Endothelial cell (in vitro differentiated cells): ENCODE results near the gene SNRNP200. TPM values are rescaled to one million over a fixed set of nuclear protein-coding genes. Genes with fewer than 3 reads are reported as not detected.

Source experiments
- DNase-seq: peaks from one replicate; pipeline ENCODE4 v3.0.0; 2021; ENCODE audit warnings: low spot score
- H3K27ac Mint-ChIP-seq: one replicate; pipeline ENCODE4 v1.8.0; 2021; ENCODE audit warnings: mixed read lengths, inconsistent platforms; ENCODE audit not compliant: unreplicated experiment
- H3K27me3 Mint-ChIP-seq: one replicate; pipeline ENCODE4 v1.8.0; 2021; ENCODE audit warnings: mild to moderate bottlenecking, moderate library complexity, mixed read lengths, inconsistent platforms; ENCODE audit not compliant: unreplicated experiment
- H3K36me3 Mint-ChIP-seq: one replicate; pipeline ENCODE4 v1.8.0; 2021; ENCODE audit warnings: mild to moderate bottlenecking, low read depth, mixed read lengths, inconsistent platforms; ENCODE audit not compliant: unreplicated experiment
- H3K4me1 Mint-ChIP-seq: one replicate; pipeline ENCODE4 v1.8.0; 2021; ENCODE audit warnings: mild to moderate bottlenecking, mixed read lengths, inconsistent platforms; ENCODE audit not compliant: unreplicated experiment
- H3K4me3 Mint-ChIP-seq: one replicate; pipeline ENCODE4 v1.8.0; 2021; ENCODE audit warnings: mild to moderate bottlenecking, mixed read lengths, inconsistent platforms; ENCODE audit not compliant: unreplicated experiment
- H3K9me3 Mint-ChIP-seq: one replicate; pipeline ENCODE4 v1.8.0; 2021; ENCODE audit warnings: mixed read lengths, inconsistent platforms; ENCODE audit not compliant: unreplicated experiment
- total RNA-seq: library from RNA; stranded (reverse); fragmentation: NEBNext Ultra II Directional; extraction: Animal tissue kit (Norgen Biotek cat#: 25700); gene quantifications from one replicate; pipeline ENCODE4 v1.2.1, GENCODE V29; 2021; ENCODE audit not compliant: unreplicated experiment
- TF ChIP-seq, protein P1 (sequence below): fragments of 200-600 bp; sonication (generic); IDR thresholded peaks from one replicate; pipeline ENCODE4 v1.5.0; 2021; ENCODE audit warnings: antibody characterized with exemption; ENCODE audit not compliant: unreplicated experiment

The SNRNP200 gene
- total RNA-seq, 1 donor from 2014 or later: 168 TPM

DNA sequence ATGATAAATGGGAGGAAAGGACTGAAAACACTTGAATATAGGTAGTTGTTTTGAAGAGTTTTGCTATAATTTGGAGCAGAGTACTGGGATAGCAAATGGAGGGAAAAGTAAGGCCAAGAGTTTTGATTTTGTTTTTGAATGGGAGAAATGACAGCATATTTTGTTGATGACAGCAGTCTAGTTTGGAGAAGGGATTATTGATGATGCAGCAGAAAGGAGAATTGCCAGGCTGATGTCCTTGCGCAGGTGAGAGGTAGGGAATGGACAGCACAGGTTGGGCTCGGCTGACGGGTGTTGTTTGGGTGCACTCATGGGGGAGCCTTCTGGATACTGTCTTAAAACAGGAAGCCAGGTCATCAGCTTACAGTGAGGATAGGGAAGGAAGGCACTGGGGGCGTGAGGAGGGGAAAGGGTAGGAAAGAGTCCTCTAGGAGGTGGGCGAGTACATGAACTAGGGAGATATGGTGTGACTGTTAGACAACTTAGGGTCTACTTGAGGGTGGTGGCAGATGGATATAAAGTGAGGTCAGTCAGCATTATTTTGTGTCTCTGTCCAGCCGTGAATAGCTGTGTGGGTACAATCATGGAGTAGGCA lies 40.6 kb upstream of the SNRNP200 start:
- H3K36me3 Mint-ChIP-seq: peaks cover 4% of the 10 kb centered on the region
- H3K9me3 Mint-ChIP-seq: no peaks in the 10 kb centered on the region
- H3K4me3 Mint-ChIP-seq: no peak overlapping the region
- no peaks in the 10 kb centered on the region for H3K4me1 Mint-ChIP-seq
- DNase-seq: no peak
- no peak overlapping the region for H3K27ac Mint-ChIP-seq
- no peaks in the 10 kb centered on the region for H3K27me3 Mint-ChIP-seq
- TF ChIP-seq, protein P1, sequence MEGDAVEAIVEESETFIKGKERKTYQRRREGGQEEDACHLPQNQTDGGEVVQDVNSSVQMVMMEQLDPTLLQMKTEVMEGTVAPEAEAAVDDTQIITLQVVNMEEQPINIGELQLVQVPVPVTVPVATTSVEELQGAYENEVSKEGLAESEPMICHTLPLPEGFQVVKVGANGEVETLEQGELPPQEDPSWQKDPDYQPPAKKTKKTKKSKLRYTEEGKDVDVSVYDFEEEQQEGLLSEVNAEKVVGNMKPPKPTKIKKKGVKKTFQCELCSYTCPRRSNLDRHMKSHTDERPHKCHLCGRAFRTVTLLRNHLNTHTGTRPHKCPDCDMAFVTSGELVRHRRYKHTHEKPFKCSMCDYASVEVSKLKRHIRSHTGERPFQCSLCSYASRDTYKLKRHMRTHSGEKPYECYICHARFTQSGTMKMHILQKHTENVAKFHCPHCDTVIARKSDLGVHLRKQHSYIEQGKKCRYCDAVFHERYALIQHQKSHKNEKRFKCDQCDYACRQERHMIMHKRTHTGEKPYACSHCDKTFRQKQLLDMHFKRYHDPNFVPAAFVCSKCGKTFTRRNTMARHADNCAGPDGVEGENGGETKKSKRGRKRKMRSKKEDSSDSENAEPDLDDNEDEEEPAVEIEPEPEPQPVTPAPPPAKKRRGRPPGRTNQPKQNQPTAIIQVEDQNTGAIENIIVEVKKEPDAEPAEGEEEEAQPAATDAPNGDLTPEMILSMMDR: no peak

DNA sequence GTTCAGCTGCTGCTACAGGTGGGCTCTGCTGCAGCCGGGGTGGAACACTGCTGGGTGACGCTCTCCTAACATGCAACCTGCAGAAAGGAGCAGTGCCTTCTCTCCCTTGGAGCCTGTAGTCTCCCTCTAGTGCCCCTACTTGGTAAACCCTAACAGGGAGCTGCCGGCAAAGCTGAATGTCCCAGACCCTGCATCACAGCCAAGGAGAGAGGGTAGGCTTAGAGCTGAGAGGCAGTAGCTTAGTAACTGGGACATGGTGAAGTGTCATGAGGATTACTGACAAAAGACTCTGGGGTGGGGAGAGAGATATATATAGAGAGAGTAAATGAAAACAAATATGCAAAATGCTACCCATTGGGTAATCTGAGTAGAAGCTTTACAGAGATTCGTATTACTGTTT lies 40.1 kb upstream of the SNRNP200 start:
- TF ChIP-seq, protein P1: no peak
- Mint-ChIP-seq H3K36me3 (peaks cover 4% of the 10 kb centered on the region), H3K4me1 (no peaks in the 10 kb centered on the region), H3K27me3 (no peaks in the 10 kb centered on the region), H3K27ac (no peak overlapping the region), H3K4me3 (no peak overlapping the region), H3K9me3 (no peaks in the 10 kb centered on the region)
- no peak for DNase-seq

DNA sequence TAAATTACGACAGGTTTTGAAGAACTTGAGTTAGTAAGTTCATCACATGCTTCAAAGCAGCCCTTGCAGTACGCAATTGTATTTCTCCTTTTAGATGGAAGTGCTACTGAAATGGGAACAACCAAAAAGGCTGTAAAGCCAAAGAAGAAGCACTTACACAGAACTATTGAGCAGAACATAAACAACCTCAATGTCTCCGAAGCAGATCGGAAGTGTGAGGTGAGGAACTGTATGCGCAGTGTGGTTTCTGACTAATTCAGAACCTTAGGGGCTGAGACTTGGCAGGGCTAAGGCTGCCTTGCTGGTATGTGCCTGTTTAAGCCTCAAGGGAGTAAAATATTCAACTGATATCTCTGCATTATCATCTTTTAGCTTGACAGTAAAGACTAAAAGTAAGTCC lies 38.7 kb upstream of the SNRNP200 start:
- H3K27ac Mint-ChIP-seq: no peak overlapping the region
- H3K9me3 Mint-ChIP-seq: no peaks in the 10 kb centered on the region
- no peaks in the 10 kb centered on the region for H3K36me3 Mint-ChIP-seq
- no peak for DNase-seq
- TF ChIP-seq, protein P1: no peak
- H3K4me3 Mint-ChIP-seq: no peak overlapping the region
- H3K4me1 Mint-ChIP-seq: no peaks in the 10 kb centered on the region
- H3K27me3 Mint-ChIP-seq: no peaks in the 10 kb centered on the region

DNA sequence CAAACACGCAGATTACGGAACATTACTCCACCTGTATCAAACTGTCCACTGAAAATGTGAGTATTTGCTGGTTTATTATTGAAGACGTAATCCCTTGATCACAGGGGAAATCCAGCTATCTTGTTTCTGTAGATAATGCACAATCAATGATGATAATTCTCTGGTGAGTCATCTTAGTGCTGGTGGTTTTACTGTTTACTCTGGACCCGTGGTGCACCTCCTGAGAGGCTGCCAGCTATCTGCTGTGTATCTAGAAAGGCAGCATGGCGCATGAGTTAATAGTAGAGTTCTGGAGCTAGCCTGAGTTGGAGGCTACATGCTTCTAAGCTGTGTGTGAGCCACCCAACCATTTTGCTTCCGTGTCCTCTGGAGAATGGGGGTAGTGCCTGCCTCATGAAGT lies 36.7 kb upstream of the SNRNP200 start:
- H3K4me1 Mint-ChIP-seq: peaks cover 2% of the 10 kb centered on the region
- no peaks in the 10 kb centered on the region for H3K36me3 Mint-ChIP-seq
- TF ChIP-seq, protein P1: no peak
- no peaks in the 10 kb centered on the region for H3K27me3 Mint-ChIP-seq
- H3K4me3 Mint-ChIP-seq: no peak overlapping the region
- DNase-seq: no peak
- H3K9me3 Mint-ChIP-seq: no peaks in the 10 kb centered on the region
- H3K27ac Mint-ChIP-seq: no peak overlapping the region

DNA sequence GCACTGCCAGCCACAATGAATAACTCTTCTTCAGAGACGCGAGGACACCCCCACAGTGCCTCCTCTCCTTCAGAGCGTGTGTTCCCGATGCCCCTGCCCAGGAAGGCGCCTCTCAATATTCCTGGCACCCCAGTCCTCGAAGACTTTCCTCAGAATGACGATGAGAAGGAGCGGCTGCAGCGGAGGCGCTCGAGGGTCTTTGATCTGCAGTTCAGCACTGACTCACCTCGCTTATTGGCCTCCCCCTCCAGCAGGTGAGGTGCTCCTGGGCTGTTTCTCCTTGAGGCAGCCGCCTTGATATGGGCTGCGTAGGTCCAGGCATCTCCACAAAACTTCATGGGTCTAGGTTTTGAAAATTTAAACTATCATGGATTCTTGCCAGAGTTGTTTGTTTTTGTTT lies 36.3 kb upstream of the SNRNP200 start:
- Mint-ChIP-seq H3K36me3 (no peaks in the 10 kb centered on the region), H3K27me3 (no peaks in the 10 kb centered on the region), H3K4me1 (peaks cover 6% of the 10 kb centered on the region), H3K4me3 (no peak overlapping the region), H3K27ac (no peak overlapping the region), H3K9me3 (no peaks in the 10 kb centered on the region)
- TF ChIP-seq, protein P1: no peak
- DNase-seq: no peak
